GM21367 (cell line): ENCODE data around the gene PLA2G12A.

Experiments
- ATAC-seq: cut with Tn5 transposase; IDR thresholded peaks from one replicate; pipeline ENCODE4 v1.9.1; 2021; ENCODE audit not compliant: unreplicated experiment

Gene PLA2G12A

GRCh38 chr4:109729117-109729717, 653 bp downstream of the PLA2G12A start:
- no peak for ATAC-seq

DNA sequence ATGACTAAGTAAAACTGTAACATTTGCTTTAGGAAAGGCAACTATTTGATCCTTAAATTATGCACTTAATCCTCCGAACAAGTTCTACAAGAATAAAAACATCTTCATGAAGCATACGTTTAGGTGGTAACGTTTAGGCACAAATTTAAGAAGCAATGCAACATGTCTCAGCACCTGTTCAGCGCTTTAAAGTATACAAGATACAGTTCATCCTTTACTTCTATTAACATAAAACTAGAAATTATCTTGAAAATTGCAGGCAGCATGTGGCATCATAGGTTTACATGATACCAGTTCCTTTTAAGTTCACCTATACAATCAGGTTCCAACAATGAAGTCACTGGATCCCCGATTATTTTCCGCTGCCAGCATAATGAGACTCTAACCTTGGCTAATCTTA, 1.5 kb downstream of the PLA2G12A start:
- no peak for ATAC-seq

GRCh38 chr4:109723110-109723509, 6.8 kb downstream of the PLA2G12A start:
- ATAC-seq = no peak

DNA sequence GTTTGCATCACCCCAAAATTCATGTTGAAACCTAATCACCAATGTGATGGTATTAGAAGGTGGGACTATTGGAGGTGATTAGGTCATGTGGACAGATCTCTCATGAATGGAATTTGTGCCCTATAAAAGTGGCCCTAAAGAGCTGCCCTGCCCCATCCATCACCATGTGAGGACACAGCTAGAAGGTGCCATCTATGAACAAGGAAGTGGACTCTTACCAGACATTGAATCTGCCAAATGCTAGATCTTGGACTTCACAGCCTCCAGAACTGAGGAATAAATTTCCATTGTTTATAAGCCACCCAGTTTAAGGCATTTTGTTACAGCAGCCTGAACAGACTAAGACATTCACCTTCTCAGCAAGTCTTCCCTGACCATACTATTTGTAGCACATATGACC, 7.5 kb downstream of the PLA2G12A start:
- ATAC-seq = no peak

DNA sequence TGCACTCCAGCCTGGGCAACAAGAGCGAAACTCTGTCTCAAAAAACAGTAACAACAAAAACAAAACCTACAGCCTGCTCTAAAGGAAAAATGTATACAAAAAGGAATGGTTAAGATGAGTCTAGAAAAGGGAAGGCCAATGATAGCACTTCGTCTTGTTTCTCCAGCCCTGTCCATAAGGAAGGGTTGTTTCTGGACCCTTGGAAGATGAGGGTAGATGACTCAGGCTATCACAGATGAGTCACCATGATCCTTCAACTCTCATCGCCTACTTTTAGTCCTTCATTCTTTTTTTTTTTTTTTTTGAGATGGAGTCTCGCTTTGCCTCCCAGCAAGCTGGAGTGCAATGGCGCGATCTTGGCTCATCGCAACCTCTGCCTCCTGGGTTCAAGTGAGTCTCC, 8.8 kb downstream of the PLA2G12A start:
- no peak for ATAC-seq

- ATAC-seq = no peak
Measured at GRCh38 chr4:109719604-109720003, 10.3 kb downstream of the PLA2G12A start.

GRCh38 chr4:109718759-109719158, 11.1 kb downstream of the PLA2G12A start:
- no peak for ATAC-seq

DNA sequence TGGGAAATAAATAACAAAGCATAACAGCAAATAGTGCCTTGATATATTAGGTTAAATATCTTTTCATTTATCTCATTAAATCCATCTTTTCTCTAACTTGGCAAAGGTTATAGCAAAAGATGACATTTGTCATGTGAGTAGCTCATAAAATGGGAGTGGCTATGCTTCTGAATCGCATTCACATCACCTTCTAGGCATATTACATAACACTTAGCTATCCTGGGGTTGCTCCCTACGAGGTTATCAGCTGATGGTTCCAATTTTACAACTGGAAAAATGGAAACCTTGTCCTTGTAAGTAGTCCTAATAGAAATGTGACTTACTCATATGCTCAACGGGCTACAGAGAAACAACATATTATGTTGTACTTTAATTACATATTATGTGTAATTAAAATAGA, 16.4 kb downstream of the PLA2G12A start:
- no peak for ATAC-seq

GRCh38 chr4:109708990-109709389, 20.9 kb downstream of the PLA2G12A start:
- ATAC-seq = peak; percentile 87

- ATAC-seq = no peak
Measured at GRCh38 chr4:109708435-109708834, 21.4 kb downstream of the PLA2G12A start.

DNA sequence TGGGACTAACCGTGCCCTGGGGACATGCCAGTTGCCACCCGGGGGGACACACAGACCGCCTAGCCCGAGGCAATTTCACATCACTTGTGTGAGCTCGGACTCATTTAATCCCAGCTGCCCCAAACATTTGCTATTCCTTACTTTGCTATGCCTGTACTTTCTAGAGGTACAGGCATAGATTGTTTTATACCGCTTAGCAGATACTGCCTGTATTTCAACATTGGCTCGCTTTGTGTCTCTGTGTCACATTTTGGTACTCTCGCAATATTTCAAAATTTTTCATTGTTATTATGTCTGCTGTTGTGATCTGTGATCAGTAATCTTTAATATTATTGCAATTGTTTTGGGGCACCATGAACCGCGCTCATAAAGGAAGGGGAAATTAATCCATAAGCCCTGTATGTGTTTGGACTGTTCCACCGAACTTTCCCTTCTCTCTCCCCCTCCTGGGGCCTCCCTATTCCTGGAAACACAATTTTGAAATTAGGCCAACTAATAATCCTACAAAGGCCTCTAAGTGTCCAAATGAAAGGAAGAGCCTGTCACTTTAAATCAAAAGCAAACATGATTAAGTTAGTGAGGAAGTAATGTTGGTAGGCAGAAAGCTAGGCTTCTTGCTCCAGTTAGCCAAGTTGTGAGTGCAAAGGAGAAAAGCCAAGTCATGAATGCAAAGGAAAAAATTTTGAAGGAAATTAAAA, 26.1 kb downstream of the PLA2G12A start:
- no peak for ATAC-seq

DNA sequence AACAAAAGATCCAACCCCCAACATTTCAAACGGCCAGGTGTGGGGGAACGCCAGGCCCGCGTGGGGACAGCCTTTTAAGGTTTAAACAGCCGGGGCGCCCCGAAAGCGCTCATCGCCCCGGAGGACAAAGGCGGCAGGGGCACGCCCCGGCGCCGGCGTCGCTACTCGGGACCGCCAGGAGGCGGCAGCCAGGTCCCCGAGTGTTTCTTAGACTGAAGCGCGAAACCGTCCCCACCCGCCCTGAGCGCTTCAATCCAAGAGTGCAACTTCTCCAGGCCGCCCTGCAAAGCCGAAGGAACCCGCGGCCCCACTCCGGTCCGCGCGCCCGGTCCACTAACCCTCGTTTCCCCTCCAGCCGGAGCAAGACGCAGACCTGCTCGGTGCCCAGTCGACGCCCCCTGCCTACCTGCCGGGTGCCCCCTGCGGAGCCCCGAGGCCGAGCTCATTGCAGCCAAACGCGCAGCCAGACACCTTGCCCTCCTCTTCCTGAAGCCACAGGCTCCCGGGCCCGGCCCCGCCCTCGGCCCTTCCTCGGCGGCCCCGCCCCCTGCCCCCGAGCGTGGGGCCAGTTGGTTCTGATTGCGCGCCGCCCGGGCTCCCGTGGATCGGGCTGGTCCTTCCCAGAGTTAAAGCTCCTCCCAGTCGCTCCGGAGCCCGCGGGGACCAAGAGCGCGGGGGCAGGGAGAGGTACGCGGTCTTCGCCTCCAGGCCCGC, 26.8 kb downstream of the PLA2G12A start, which contains the start of gene CASP6:
CASP6 (minus strand) TSS at position 496 of the 714 bp plus-strand sequence; CDS start at position 446, 50 bp downstream.
- ATAC-seq = peak; percentile 71

DNA sequence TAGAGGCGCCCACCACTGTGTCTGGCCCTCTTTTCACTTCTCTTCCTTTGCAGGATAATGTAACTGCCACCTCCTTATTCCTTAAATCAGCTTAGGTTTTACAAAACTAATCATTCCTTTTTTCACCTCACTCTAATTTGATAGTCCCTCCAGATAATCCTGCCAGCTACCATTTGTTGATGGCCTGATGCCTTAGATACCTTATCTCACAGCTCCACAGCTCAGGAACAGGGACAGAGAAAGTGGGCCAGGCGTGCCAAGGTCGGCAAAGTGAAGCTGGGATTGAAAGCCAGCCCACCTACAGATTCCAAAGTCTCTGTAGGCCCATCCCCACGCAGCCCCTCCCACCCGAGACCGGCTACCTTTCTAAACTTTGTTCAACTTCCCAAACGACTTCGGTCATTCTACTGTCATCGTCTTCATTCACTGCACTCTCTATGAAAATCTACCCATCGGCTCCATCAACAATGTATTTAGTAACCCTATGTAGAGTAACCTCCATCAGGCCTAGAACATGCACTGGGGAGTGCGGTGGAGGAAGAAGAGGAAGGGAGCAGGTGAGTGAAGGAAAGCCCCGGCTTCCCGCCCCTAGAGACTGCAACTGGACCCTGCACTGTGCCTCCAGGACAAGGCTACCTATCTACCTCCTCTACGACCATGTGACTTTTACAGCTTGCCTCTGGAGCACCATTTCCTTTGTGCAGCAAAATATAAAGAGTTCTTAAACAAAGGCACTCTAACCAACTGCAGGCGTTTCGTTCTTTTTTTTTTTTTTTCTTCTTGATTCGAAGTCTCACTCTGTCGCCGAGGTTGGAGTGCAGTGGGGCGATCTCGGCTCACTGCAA, 28.1 kb downstream of the PLA2G12A start:
- no peak for ATAC-seq

DNA sequence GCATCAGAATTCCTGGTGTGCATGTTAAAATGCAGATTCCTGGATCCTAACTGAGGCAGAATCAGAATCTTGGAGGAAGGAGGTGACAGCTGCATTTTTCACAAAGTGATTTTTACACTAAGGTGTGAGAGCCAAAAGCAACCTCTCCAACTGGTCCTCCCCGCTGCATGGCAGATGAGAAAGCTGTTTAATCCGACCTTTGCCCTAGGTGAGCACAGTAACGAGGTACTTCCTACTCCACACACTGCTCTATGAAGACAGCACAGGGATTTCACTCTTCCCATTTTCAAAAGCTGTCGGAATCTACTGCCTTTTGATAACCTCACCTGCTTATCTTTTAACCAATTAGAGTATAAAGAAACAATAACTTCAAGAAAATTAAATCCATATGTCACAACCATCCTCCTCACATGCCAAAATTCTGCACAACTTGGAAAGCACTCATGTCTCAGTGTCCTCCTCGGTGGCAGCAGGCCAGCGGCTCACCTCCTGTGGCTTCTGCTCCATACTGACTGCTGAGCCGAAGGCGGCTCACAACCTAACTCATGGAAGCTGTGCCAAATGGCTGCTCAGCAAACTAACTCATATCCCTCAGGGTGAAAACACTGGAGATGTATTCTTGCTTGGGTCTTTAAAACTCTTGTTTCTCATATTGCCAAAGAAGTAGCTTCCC, 30.2 kb downstream of the PLA2G12A start:
- ATAC-seq = no peak

- no peak for ATAC-seq
Measured at GRCh38 chr4:109698656-109699055, 31.2 kb downstream of the PLA2G12A start.

DNA sequence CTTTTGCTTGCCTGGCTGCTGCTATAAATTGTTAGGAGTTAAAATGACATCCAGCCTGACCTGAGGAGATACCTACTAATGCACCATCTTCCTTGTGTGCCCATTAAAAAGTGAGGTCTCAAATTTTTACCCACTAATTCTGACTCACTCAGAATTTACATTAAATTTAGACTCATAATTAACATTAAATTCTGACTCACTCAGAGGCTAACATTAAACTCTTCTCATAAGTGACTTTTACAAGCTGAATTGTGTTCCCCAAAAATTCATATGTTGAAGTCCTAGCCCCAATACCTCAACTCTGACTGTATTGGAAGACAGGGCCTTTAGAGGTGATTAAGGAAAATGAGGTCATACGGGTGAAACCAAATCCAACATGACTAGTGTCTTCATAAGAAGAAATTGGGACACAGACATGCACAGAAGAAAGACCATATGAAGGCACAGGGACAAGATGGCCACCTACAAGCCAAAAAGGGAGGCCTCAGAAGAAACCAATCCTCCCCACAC, 38.4 kb downstream of the PLA2G12A start:
- ATAC-seq = no peak

DNA sequence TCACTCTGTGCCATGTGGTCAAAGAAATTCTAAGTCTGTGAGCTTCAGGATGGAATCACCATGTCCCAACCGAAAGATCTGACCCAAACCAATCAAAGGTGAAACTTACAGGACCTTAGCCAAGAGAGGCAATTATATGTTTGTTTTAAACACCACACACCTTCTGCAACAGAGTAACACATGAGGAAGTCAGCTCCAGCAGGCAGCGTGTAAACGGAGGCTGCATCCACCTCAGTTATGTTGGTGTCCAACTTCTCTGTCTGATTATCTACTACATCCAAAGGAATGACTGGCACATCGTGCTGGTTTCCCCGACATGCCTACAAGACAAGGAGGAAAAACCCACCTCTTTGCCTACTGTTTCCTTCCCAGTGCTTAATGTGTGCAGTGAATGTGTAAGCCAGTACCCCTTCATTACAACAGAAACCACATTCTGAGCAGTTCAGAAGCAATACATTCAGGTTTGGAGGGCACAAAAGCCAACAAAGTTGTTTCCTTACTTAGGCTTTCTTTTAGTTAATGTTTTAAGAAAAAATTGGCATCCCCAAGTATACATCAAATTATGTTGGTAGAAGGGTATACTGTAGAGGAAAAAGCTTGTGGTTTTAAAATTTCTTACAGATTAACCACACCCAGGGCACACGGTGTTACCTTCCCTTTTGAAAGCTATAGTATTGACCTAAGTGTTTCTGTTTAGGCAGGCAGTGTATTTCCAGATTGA, 39.0 kb downstream of the PLA2G12A start:
- ATAC-seq = peak; percentile 89

- ATAC-seq = no peak
Measured at GRCh38 chr4:109684727-109685126, 45.1 kb downstream of the PLA2G12A start.

GRCh38 chr4:109683621-109684253, 46.1 kb downstream of the PLA2G12A start:
- no peak for ATAC-seq
